GM23248 (cell line): ENCODE results near the gene SERPINC1.

ENCODE experiments used
- EZH2 ChIP-seq: fragments of 200-600 bp; sonication (generic); IDR thresholded peaks from 2 replicates; pipeline ENCODE4 v1.6.1; 2018; ENCODE audit warnings: antibody characterized with exemption, mild to moderate bottlenecking; ENCODE audit not compliant: insufficient read depth, poor library complexity, severe bottlenecking
- EZH2phosphoT487 ChIP-seq: fragments of 200-600 bp; sonication (generic); IDR thresholded peaks from 2 replicates; pipeline ENCODE4 v1.6.1; 2018; ENCODE audit warnings: antibody characterized with exemption, moderate library complexity, mild to moderate bottlenecking, low read depth; ENCODE audit not compliant: insufficient read depth

DNA sequence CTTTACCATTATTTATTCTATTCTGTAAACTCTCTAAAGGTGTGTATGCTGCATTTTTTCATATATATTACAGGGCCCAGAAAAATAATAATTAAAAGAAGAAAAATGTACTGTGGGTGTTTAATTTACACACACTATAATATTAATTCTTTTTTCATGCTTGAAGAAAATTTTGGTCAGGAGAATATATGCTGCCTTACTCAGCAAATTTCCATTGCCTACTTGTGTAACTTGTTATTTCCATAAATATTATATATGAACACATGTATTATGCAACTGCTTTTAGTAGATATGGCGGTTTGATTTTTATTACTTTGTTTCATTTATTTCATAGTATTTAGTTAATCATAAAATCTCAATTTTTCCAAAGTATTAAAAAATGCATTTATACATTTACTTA, 46.4 kb upstream of the SERPINC1 start:
- TF ChIP-seq EZH2phosphoT487 (no peak), EZH2 (no peak)
